ENCODE measurements around the gene CCDC74B.
"Not testable (repeated sequence)": the region's sequence is repeated elsewhere in the genome, so short reads cannot be mapped to it uniquely, and the experiment has no call there.

DNA sequence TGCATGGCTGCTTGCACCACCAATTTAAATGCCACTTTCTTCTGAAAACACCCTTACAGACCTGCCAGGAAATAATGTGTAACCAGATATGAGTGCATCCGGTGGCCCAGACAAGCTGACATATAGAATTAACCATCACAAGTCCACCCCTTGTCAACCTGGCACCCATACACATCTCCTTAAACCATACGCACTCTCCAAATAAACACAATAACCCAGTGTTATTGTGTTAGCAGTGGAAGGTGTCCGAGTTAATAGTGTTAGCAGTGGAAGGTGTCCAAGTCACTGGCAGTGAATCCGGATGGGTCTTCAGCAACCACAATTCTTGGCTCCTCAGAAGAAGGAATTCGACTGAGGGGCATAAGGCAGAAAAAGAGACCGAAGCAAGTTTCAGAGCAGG, 3.6 kb upstream of the CCDC74B start:
- TF ChIP-seq, protein P1, sequence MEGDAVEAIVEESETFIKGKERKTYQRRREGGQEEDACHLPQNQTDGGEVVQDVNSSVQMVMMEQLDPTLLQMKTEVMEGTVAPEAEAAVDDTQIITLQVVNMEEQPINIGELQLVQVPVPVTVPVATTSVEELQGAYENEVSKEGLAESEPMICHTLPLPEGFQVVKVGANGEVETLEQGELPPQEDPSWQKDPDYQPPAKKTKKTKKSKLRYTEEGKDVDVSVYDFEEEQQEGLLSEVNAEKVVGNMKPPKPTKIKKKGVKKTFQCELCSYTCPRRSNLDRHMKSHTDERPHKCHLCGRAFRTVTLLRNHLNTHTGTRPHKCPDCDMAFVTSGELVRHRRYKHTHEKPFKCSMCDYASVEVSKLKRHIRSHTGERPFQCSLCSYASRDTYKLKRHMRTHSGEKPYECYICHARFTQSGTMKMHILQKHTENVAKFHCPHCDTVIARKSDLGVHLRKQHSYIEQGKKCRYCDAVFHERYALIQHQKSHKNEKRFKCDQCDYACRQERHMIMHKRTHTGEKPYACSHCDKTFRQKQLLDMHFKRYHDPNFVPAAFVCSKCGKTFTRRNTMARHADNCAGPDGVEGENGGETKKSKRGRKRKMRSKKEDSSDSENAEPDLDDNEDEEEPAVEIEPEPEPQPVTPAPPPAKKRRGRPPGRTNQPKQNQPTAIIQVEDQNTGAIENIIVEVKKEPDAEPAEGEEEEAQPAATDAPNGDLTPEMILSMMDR (IDR thresholded peaks at IDR 0.05): not testable (repeated sequence)
- not testable (repeated sequence) for TF ChIP-seq EZH2 (IDR thresholded peaks at IDR 0.05)

Data from neural progenitor cell (in vitro differentiated cells).